Hypothalamus (tissue), 51 donors: ENCODE measurements around the gene CASKIN2.

Experiments used
- DNase-seq, 51 donors: peaks; one replicate each; lab custom pipeline; 2025; lab: John Stamatoyannopoulos, UW

CASKIN2 gene

DNA sequence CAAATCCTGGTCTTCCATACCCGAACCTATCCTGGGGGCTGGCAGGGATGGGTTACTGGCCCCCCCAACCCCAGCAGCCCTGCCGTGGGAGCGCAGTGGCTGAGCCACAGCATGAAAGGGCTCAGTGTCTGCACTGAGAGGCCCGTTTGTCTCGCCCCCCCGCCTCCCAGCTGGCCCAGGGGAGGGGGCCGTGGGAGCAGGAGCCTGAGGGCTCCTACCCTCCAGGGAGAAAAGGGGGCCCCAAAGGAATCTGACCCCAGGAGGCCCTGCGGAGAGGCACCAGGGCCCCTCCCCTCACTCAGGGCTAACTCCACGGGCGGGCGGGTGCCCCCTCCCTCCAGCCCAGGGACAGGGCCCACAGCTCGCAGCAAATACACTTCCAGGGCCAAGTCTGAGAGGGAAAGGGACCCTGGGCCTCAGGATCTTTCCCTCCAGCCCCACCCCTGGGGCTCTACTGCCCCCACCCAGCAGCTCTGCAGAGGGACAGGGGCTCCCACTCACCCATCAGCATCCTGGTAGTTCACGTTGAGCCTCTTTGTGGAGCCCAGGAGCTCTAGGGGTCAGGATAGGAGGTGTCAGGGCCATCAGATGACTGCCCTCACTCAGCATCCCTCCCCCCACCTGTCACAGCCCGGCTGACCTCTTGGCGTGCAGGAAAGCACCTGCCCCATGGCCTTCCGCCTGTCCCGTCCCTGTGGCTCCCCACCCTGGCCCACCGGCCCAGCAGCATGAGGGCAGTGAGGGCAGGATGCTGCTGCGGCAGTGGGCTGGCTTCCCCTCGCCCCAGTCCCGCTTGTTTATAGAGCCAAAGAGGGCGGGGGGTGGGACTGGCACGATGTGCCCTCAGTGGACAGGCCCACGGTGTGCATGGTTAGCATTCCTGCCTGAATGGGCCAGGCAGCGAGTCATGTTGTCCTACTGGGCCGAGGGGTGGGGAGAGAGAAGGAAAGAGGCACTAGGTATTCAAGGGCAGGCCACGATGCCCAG is 7.3 kb downstream of the CASKIN2 start:
- peak in 46 of 51 donors; percentile 20 to 93 (median 76) for DNase-seq

DNA sequence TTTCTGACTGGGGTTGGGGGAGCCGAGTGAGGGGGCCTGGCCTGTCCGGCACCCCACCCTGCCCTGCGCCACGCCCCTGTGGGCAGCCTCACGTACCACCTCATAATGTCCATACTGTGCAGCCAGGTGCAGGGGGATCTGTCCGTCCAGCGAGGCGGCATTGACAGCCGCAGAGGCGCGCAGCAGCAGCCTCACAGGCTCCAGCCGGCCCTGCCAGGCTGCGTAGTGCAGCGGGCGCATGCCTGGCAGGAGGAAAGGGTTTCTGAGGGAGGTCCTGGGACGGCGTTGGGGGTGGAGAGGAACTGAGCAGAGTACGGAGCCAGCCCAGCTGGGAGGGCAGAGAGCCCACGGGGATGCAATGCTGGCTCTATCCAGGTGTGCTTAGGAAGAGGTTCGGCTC is 8.4 kb downstream of the CASKIN2 start:
- DNase-seq, result peak in 9 of 51 donors; percentile 26 to 48 (median 33)

DNA sequence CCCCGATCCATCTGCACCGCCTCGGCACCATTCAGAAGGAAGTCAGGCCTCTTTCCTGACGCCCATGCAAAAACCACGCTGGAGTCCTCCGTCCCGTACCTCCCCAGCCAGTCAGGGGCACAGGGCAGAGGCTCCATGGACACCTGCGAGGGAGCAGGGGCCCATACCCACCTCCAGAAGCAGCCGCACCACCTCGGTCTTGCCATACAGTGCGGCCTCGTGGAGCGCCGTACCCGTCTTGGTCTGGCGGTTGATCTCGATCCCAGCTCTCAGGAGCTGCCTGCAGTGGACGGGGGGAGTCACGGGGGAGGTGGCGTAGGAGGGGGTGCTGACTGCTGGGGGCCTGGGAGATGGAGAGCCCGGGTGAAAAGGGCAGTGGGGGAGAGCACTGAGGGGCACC is 9.2 kb downstream of the CASKIN2 start:
- no peak for DNase-seq

DNA sequence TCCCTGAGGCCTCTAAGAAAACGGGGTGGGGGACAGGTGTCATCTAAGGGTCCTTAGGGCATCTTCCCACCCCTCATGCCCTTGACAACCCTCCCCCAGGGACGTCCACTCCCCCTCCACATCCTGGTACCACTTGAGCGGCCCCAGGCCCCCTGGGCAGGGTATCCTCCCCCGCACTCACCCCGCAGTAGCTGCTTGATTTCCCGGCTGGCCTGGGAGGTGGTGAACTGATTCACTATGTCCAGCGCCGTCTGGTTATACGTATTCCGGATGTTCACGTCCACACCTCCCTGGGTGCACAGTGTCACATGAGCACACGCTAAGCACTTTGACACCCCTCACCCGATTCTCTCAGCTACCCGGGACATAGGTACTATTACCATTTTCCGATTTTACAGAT is 9.7 kb downstream of the CASKIN2 start:
- DNase-seq, result no peak

DNA sequence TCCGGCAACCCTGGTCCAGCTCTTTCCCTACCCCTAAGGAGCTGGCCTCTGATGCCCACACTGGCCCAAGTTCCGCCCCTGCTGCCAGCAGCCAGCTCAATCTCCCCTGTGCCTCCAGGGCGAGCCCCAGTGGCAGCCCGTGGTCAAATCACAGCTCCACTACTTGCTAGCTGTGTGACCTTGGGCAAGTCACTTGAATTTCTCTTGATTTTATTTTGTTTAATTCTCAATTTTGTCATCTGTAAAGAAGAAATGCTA is 10.3 kb downstream of the CASKIN2 start:
- DNase-seq, result no peak

DNA sequence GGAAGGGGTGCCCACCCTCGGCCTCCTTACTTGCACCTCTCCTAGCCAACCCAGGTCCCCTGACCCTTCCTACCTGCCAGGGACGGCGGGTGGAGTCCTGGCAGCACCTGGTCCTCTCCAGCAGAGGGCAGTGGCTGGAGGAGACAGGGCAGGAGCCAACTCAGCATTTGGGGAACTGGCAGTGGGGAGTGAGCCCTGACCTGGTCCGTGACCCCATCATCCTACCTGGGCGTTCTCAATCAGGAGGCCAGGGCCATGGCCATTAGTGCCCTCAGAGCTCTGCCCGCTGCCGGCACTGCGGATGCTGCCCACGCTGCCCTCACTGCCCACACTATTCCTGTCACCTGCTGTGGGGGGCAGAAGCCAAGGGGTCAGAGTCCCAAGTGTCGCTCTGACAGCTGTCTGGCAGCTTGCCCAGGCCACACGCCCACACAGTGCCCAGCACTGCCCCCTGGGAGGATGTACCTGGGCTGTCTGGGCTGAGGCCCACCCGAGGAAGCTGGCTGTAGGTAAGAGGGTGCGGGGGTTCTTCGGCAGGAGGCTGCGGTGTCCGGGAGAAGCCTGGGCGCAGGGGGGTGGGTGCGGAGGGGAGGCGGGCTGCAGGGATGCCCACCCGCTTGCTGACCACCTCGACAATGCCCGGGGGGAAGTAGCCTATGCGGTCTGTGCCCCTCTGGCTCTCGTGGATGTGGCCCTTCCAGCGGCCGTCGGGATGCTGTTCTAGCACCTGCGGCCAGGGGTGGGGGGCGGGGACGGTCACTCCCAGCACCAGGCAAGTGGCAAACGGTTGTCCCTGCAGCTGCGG is 10.8 kb downstream of the CASKIN2 start:
- DNase-seq, result peak in 1 of 51 donors; percentile 20

DNA sequence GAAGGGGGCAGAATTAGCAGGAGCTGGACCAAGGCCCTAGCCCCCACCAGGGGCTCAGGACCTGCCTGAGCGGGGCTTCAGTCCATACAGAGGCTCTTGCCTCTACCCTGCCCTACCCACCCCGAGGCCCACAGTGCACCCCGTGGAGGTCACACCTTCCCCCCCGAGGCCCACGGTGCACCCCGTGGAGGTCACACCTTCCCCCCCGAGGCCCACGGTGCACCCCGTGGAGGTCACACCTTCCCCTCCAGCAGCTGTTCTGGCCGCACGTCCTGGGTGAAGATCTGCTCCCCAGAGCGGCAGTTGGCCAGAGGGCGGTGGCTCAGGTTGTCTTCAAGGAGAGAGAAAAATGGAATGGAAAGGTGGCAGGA is 11.4 kb downstream of the CASKIN2 start:
- no peak for DNase-seq

DNA sequence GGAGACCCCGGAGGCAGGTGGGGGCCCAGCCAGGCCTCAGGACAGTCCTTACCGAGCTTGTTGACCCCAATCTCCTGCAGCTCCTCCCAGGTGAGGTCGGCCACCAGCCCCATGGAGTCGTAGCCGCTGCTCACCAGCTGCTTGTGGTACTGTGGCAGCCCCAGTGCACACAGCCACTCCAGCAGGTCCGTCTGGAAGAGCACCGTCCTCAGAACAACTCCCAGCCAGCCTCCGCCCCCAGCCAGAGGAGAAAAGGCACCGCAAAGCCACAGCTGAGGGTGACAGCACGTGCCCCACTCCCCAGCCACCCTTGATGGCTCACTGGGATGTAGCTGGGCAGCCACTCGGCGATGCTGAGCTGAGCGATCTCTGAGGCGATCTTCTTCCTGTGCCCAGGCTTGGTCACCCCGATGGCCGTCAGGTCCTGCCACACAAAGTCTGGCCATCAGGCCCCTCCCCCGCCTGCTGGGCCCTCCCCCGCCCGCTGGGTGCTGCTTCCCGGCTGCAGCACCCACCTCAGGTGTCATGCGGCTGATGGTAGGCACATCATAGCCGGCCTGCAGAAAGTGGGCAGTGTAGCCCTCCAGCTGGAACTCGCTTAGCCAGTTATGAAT is 11.9 kb downstream of the CASKIN2 start:
- no peak for DNase-seq

DNA sequence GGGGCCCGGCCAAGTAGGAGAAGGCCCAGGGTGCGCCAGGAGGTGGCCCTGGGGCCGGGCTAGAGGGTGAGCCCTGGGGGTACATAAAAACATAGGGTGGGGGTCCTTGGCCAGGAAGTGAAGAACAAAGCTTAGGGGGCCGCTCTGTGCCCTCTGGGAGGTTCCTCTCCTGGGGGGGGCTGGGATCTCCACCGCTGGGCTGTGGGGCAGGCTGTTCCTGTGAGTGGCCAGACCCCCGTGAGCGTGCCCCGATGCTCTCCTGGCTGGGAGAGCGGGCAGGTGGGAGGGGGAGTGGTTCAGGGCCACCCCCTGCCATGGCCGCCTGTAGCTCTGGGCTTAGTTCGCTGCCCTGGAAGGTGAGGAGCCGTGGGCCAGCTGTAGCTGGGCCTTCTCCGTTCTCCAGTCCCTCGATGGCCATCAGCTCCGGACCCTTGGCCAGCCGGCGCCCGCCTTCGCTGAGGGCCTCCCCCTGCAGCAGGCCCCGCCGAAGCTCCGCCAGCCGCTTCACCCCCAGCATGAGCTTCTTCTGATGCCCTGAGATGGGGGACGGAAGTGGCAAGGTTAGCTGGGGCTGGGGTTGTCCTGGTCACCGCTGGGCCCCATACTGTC is 12.5 kb downstream of the CASKIN2 start:
- DNase-seq, result no peak

DNA sequence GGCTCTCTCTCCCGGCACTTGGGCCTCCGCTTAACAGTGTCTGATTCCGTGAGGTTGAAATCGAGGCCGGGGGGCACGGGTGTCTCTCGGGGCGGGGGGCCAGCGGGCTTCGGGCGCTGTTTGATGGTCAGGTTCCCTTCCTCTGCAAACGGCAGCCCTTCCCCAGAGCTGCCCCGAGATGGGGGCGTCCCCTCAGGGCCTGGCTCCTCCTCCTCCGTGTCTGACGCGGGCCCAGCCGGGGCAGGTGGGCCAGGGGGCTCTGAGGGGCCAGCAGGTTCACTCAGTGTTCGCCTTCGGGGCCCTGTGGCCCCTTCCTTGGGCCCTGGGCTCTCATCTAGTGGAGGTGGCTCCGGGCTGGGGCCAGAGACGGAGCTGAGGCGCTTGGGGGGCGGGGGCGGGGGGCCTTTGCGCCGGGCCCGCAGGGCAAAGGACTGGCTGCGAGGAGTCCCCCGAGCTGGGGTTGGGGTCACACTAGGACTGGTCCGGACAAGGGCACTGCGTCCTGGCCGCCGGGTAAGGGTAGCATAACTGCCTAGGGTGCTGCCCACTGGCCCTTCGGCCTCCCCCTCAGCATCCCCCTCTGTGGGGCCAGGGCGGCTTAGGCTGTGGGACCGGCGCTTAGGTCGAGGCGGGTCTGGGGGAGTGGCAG is 13.1 kb downstream of the CASKIN2 start:
- no peak for DNase-seq

DNA sequence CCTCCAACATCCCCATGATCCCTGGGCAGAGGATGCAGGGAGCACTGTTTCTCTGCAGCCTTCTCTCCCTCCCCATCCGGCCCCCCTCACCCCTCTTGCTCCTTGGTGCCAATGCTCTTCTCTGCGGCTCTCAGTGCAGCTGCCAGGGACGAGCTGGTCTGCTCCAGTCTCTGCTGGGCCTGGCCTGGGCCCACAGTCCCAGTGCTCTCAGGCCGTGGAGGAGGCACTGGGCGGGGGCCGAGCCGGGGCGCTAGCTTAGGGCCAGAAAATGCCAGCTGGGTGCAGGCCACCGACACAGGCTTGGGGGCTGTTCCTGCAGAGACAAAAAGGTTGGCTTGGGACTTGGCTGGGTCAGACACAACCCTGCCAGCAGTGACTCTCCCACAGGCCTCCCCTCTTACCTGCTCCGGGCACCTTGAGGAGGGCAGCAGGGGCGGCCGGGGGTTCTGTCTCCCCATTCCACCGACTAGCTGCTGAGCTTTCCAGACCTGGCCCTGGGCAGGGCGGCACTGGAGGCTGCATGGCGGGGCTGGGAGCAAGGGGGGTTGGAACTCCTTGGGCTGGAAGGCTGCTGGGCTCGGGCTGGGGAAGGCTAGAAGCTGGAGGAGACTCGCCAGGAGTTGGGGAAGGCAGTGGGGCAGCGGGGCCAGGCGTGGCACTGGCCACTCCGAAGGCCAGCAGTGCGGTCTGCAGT is 13.8 kb downstream of the CASKIN2 start:
- DNase-seq, result peak in 47 of 51 donors; percentile 24 to 94 (median 76)

DNA sequence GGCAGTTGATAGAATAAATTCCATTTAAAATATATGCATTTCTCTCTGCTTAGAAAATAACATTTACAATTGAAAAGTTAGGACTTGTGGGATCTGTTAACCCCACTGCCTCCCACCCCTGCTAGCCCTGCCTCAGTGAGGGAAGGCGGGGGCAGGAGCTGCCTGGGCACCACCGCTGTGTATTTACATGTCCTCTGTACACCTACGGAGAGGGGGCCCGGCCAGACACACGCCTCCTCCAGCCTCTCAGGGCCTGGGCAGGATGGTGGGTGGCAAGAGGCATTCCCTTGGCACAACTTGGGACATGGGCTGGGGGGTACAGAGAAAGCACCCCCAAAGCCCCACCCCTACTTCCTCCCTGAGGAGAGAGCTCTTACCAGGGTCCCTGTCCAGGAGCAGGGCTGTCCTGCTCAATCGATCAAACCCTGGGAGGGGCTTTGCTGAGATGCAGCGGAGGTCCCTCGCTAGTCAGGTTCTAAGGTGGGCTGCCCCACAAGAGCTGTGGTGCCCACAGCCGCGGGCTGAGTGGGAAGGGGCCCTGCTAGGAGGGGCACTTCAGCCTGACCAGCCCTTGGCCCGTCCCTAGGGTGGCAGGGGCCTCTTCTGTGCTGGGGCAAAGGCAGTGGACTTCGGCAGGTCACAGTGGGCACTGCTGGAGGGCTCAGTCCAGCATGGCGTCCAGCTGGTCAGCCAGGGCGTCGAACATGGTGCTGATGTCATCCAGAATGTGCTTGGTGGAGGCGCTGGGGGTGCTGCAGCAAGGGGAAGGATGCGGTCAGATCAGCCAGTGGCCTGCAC is 14.7 kb downstream of the CASKIN2 start:
- no peak for DNase-seq

DNA sequence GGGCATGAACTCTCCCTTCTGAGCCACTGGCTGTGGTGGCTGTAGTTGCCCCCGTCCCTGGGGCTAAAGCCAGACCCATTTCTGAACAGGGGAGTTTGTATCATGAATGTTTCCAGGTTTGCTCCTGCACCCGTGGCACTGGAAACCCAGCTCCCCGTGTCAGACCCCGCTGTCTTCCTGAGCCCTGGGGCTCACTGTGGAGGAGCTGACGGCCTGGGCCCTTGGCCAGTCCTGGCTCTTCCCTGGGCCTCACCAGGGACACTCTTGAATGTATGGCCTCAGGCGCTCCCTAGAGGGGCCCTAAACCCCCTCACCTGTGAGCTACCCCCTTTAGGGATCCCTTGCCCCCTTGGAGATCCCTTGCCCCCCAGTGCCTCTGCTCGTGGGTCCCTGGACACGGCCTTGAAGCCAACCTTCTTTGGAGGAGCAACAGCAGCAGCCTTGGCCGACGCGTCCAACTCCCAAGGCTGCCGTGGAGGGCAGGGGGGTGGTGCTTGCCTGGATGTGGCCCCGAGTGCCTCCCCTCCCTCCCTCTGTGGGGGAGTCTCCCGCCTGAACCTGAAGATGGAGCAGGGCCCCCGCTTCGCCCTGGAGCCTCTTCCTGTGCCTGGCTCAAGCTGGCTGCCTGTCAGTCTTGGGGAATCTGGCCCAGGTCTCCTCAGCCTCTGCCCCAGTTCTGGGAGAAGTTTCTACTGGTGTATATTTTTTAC is 15.9 kb downstream of the CASKIN2 start:
- DNase-seq, result peak in 6 of 51 donors; percentile 32 to 57 (median 36)

DNA sequence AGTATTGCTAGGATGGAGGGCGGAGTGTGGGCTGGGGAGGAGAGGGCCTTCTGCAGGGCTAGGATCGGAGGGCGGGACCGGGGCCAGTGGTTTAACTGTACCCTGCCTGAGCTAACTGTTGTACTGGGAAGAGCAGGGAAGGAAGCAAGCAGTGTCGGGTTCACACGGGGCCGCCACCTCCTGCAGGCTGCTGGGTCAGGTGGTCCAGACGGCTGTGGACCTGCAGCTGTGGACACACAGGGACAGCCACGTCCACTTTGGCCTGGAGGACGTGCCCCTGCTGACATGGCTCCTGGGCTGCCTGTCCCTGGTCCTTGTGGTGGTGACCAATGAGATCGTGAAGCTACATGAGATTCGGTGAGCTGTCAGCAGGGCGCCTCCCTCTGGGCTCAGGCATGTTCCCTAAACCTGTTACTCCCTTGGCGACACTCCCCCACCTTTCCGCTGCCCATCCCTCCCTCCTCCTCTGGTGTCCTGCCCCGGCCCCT is 16.6 kb downstream of the CASKIN2 start:
- no peak for DNase-seq

DNA sequence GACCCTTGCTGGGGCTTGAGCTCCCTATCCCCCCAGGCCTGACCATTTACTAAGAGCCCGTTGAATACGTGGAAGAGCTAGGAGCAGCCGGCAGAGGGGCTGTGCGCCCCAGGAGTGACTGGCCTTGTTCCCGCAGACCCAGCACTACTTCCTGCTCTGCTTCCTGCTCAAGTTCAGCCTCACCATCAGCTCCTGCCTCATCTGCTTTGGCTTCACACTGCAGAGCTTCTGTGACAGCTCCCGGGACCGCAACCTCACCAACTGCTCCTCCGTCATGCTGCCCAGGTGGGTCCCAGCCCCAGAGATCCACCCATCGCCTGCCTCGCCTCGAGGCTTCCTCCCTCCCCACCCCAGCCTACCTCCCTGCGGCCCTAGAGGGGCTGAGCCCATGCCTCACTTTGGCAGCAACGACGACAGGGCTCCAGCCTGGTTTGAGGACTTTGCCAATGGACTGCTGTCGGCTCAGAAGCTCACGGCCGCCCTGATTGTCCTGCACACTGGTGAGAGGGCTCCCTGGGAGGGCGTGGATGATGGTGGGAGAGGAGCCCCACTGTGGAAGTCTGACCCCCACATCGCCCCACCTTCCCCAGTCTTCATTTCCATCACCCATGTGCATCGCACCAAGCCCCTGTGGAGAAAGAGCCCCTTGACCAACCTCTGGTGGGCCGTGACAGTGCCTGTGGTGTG is 17.2 kb downstream of the CASKIN2 start:
- no peak for DNase-seq

DNA sequence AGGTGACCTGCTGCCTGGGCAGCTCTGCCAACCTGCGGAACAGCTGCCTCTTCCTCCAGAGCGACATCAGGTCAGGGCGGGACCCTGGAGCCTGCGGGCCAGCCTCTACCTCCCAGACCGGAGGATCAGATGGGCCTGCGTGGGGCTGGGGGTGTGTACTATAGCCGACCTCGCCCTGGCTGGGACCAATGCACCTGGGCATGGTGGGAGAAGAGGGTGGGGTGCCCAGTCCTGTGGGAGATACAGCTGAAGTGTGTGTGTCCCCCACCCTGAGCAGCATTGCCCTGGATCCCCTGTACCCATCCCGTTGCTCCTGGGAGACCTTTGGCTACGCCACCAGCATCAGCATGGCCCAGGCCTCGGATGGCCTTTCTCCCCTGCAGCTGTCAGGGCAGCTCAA is 19.3 kb downstream of the CASKIN2 start:
- no peak for DNase-seq

DNA sequence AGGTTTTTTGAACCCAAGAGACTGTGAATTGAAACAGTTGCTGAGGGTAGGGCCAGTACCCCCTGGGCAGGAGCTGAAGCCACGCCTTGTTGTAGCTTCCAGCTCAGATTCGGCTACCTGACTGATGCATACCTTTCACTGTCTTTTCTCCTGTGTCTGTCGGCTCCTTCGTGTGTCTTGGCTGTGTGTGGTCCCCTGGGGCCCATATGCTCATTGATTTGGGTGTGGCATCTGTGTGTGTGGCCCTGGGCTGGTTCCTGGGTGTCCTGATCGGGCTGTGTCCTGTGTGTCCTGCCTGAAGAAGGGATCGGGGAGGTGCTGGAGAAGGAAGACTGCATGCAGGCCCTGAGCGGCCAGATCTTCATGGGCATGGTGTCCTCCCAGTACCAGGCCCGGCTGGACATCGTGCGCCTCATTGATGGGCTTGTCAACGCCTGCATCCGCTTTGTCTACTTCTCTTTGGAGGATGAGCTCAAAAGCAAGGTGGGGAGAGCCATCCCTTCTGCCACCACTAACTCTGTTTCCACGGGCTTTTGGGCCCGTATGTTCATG is 20.9 kb downstream of the CASKIN2 start:
- no peak for DNase-seq
